H9 (cell line): ENCODE results near the gene NEURL1. TPM values are rescaled to one million over a fixed set of nuclear protein-coding genes. Genes with fewer than 3 reads are reported as not detected.

Source experiments
- DNase-seq: peaks from one replicate; pipeline ENCODE4 v3.0.0-alpha.2; 2017
- H2AFZ ChIP-seq: one replicate; pipeline ENCODE4 v1.6.1; 2013; ENCODE audit warnings: mild to moderate bottlenecking, low read length, control low read depth, moderate library complexity
- H2AK5ac ChIP-seq: 2 replicates; pipeline ENCODE4 v1.6.1; 2013; ENCODE audit warnings: low read length, control low read depth, mixed read lengths; ENCODE audit not compliant: insufficient read length
- H2BK120ac ChIP-seq: one replicate; pipeline ENCODE4 v1.6.1; 2013; ENCODE audit warnings: low read depth, mild to moderate bottlenecking, low read length, control low read depth, inconsistent platforms; ENCODE audit not compliant: poor library complexity, severe bottlenecking
- H2BK12ac ChIP-seq: 2 replicates; pipeline ENCODE4 v1.6.1; 2013; ENCODE audit warnings: low read length, control low read depth, mixed read lengths, low read depth; ENCODE audit not compliant: insufficient read length
- H2BK15ac ChIP-seq: 2 replicates; pipeline ENCODE4 v1.6.1; 2013; ENCODE audit warnings: low read depth, low read length, control low read depth
- H2BK20ac ChIP-seq: one replicate; pipeline ENCODE4 v1.6.1; 2013; ENCODE audit warnings: low read depth, mild to moderate bottlenecking, low read length, control low read depth, inconsistent platforms; ENCODE audit not compliant: poor library complexity, severe bottlenecking
- H2BK5ac ChIP-seq: 2 replicates; pipeline ENCODE4 v1.6.1; 2013; ENCODE audit warnings: low read length, control low read depth, mixed read lengths; ENCODE audit not compliant: insufficient read length
- H3K14ac ChIP-seq: 2 replicates; pipeline ENCODE4 v1.6.1; 2013; ENCODE audit warnings: low read length, control low read depth; ENCODE audit not compliant: insufficient read depth
- H3K18ac ChIP-seq: 2 replicates; pipeline ENCODE4 v1.6.1; 2013; ENCODE audit warnings: low read depth, mild to moderate bottlenecking, mixed read lengths, low read length, control low read depth; ENCODE audit not compliant: insufficient read length
- H3K23ac ChIP-seq: 2 replicates; pipeline ENCODE4 v1.6.1; 2013; ENCODE audit warnings: low read length, control low read depth, mixed read lengths, low read depth; ENCODE audit not compliant: insufficient read length
- H3K23me2 ChIP-seq: 2 replicates; pipeline ENCODE4 v1.6.1; 2013; ENCODE audit warnings: low read depth, mild to moderate bottlenecking, mixed read lengths, low read length, control low read depth; ENCODE audit not compliant: insufficient read length, poor library complexity, severe bottlenecking
- H3K27ac ChIP-seq: 2 replicates; pipeline ENCODE4 v1.5.1; 2013; ENCODE audit warnings: low read length, control low read depth, mixed read lengths, low read depth; ENCODE audit not compliant: insufficient read length
- H3K27me3 ChIP-seq: 2 replicates; pipeline ENCODE4 v1.6.1; 2013; ENCODE audit warnings: low read length, control low read depth, inconsistent platforms; ENCODE audit not compliant: insufficient read depth
- H3K4ac ChIP-seq: 2 replicates; pipeline ENCODE4 v1.6.1; 2013; ENCODE audit warnings: low read depth, mild to moderate bottlenecking, control low read depth, inconsistent platforms, low read length, moderate library complexity
- H3K4me1 ChIP-seq: 2 replicates; pipeline ENCODE4 v1.6.1; 2013; ENCODE audit warnings: low read length, control low read depth, inconsistent platforms; ENCODE audit not compliant: insufficient read depth
- H3K4me2 ChIP-seq: 2 replicates; pipeline ENCODE4 v1.6.1; 2013; ENCODE audit warnings: low read length, control low read depth, mixed read lengths; ENCODE audit not compliant: insufficient read length, insufficient read depth
- H3K56ac ChIP-seq: 2 replicates; pipeline ENCODE4 v1.6.1; 2013; ENCODE audit warnings: low read depth, mild to moderate bottlenecking, mixed read lengths, low read length, control low read depth; ENCODE audit not compliant: insufficient read length
- H3K79me1 ChIP-seq: 2 replicates; pipeline ENCODE4 v1.6.1; 2013; ENCODE audit warnings: low read depth, mild to moderate bottlenecking, moderate library complexity, low read length, control low read depth, inconsistent platforms; ENCODE audit not compliant: insufficient read depth, poor library complexity, severe bottlenecking
- H3K79me2 ChIP-seq: 2 replicates; pipeline ENCODE4 v1.6.1; 2013; ENCODE audit warnings: low read length, control low read depth, inconsistent platforms; ENCODE audit not compliant: insufficient read depth
- H3K9ac ChIP-seq: 2 replicates; pipeline ENCODE4 v1.6.1; 2013; ENCODE audit warnings: low read length, control low read depth, mixed read lengths; ENCODE audit not compliant: insufficient read length; ENCODE audit errors: extremely low read depth
- H3K9me3 ChIP-seq: one replicate; pipeline ENCODE4 v1.6.1; 2013; ENCODE audit warnings: low read depth, low read length, inconsistent platforms; ENCODE audit not compliant: control insufficient read depth
- H3T11ph ChIP-seq: one replicate; pipeline ENCODE4 v1.6.1; 2013; ENCODE audit warnings: mild to moderate bottlenecking, low read length, control low read depth, inconsistent platforms
- H4K20me1 ChIP-seq: one replicate; pipeline ENCODE4 v1.6.1; 2013; ENCODE audit not compliant: control insufficient read depth, insufficient read length, insufficient read depth
- H4K5ac ChIP-seq: 2 replicates; pipeline ENCODE4 v1.6.1; 2013; ENCODE audit warnings: low read depth, mild to moderate bottlenecking, mixed read lengths, low read length, control low read depth; ENCODE audit not compliant: insufficient read length
- H4K8ac ChIP-seq: replicated peaks from 2 replicates; pipeline ENCODE4 v1.6.1; 2013; ENCODE audit warnings: low read length, control low read depth, mixed read lengths, low read depth; ENCODE audit not compliant: insufficient read length
- H4K91ac ChIP-seq: 2 replicates; pipeline ENCODE4 v1.6.1; 2013; ENCODE audit warnings: low read depth, mild to moderate bottlenecking, moderate library complexity, mixed read lengths, low read length, control low read depth; ENCODE audit not compliant: insufficient read length
- H3K27ac Mint-ChIP-seq, 3 experiments: 2 replicates in 2 of 3; 3 replicates in 1 of 3; pipeline ENCODE4 v1.8.0; 2020 to 2021; ENCODE audit warnings: mixed read lengths in 3 of 3, mild to moderate bottlenecking in 1 of 3, moderate library complexity in 1 of 3
- H3K27me3 Mint-ChIP-seq: 2 replicates; pipeline ENCODE4 v1.8.0; 2021; ENCODE audit warnings: low read depth, mild to moderate bottlenecking, moderate library complexity, mixed read lengths
- H3K36me3 Mint-ChIP-seq, 3 experiments: 2 replicates in 2 of 3; 3 replicates in 1 of 3; pipeline ENCODE4 v1.8.0; 2020 to 2021; ENCODE audit warnings: low read depth in 3 of 3, mixed read lengths in 3 of 3; ENCODE audit not compliant: insufficient read depth in 1 of 3
- H3K4me1 Mint-ChIP-seq, 2 experiments: 2 replicates each; pipeline ENCODE4 v1.8.0; 2020; ENCODE audit warnings: mixed read lengths in 2 of 2
- H3K4me3 Mint-ChIP-seq, 2 experiments: 2 replicates in 1 of 2; 3 replicates in 1 of 2; pipeline ENCODE4 v1.8.0; 2020 to 2021; ENCODE audit warnings: mild to moderate bottlenecking in 2 of 2, mixed read lengths in 2 of 2, moderate library complexity in 1 of 2
- H3K9me3 Mint-ChIP-seq, 2 experiments: 2 replicates in 1 of 2; 3 replicates in 1 of 2; pipeline ENCODE4 v1.8.0; 2020; ENCODE audit warnings: mild to moderate bottlenecking in 2 of 2, mixed read lengths in 2 of 2, moderate library complexity in 1 of 2
- WGBS: extraction: QIAGEN DNeasy Blood & Tissue Kit; methylation state at CpG from one replicate; pipeline ENCODE4 v1.1.7; 2013; ENCODE audit warnings: missing lambda C conversion rate, low lambda C conversion rate, mixed read lengths; ENCODE audit not compliant: insufficient read length; ENCODE audit errors: extremely low coverage; 5-methylcytosine and 5-hydroxymethylcytosine counted together
- total RNA-seq: library from RNA; stranded (reverse); gene quantifications from 2 replicates; pipeline ENCODE4 v1.2.1, GENCODE V29; 2021
- TF ChIP-seq, protein P1 (sequence below): fragments of 200-600 bp; sonication (generic); conservative IDR thresholded peaks from 3 replicates; pipeline ENCODE4 v1.8.0; 2021; ENCODE audit warnings: antibody characterized with exemption, mild to moderate bottlenecking

The NEURL1 gene
- total RNA-seq, 1 experiment from 2014 or later = 1.2 TPM

DNA sequence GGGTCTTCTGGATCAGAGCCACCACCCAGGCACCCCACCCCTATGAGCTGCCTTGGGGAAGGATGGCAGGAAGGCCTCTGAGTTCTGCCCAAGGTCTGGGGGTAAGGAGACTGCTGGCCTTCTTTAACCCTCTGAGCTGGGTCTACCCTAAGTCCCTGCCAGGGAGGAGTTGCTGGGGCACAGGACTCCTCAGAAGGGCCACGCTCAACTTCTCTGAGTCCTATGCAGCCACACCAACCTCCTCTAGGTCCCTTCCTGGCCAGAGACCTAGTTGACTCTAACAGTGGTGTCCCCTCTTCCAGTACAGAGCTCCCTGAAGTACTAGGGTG, 2.6 kb upstream of the NEURL1 start:
- no peak overlapping the region for H4K5ac ChIP-seq
- H4K20me1 ChIP-seq = no peaks in the 10 kb centered on the region
- H3K79me2 ChIP-seq = no peaks in the 10 kb centered on the region
- H2BK15ac ChIP-seq = no peak overlapping the region
- no peak overlapping the region for H2BK20ac ChIP-seq
- H4K91ac ChIP-seq = no peak overlapping the region
- H3K9me3 Mint-ChIP-seq = no peaks in the 10 kb centered on the region
- no peak overlapping the region for H3K27ac ChIP-seq
- peaks cover 20 to 21% of the 10 kb centered on the region in 2 experiments for H3K4me1 Mint-ChIP-seq
- no peak overlapping the region for H3K4ac ChIP-seq
- no peak overlapping the region for H3K14ac ChIP-seq
- no peaks in the 10 kb centered on the region for H3K9me3 ChIP-seq
- no peak overlapping the region for H2AFZ ChIP-seq
- no peak overlapping the region for H3K4me2 ChIP-seq
- no peaks in the 10 kb centered on the region for H3K36me3 Mint-ChIP-seq
- H3K9ac ChIP-seq = no peak overlapping the region
- H3K27ac Mint-ChIP-seq = no peak overlapping the region; a peak in 1 of 7 replicates
- H2BK120ac ChIP-seq = no peak overlapping the region
- peaks cover 48% of the 10 kb centered on the region for H3K27me3 Mint-ChIP-seq
- peaks cover 4% of the 10 kb centered on the region for H3K23me2 ChIP-seq
- no CpG with 5 or more reads among the region's 1 CpG for WGBS
- H3K27me3 ChIP-seq = peaks cover 10% of the 10 kb centered on the region; the same call in 1 of the 2 replicates
- no peak overlapping the region for H3T11ph ChIP-seq
- no peak overlapping the region for H4K8ac ChIP-seq
- no peak for DNase-seq
- no peak overlapping the region for H3K23ac ChIP-seq
- no peaks in the 10 kb centered on the region for H3K79me1 ChIP-seq
- H2AK5ac ChIP-seq = no peak overlapping the region
- H3K56ac ChIP-seq = no peak overlapping the region
- no peak overlapping the region for H2BK5ac ChIP-seq
- no peak overlapping the region for H3K18ac ChIP-seq
- H3K4me1 ChIP-seq = no peaks in the 10 kb centered on the region; the same call in 1 of the 2 replicates
- H3K4me3 Mint-ChIP-seq = no peak overlapping the region
- no peak overlapping the region for H2BK12ac ChIP-seq
- TF ChIP-seq, protein P1, sequence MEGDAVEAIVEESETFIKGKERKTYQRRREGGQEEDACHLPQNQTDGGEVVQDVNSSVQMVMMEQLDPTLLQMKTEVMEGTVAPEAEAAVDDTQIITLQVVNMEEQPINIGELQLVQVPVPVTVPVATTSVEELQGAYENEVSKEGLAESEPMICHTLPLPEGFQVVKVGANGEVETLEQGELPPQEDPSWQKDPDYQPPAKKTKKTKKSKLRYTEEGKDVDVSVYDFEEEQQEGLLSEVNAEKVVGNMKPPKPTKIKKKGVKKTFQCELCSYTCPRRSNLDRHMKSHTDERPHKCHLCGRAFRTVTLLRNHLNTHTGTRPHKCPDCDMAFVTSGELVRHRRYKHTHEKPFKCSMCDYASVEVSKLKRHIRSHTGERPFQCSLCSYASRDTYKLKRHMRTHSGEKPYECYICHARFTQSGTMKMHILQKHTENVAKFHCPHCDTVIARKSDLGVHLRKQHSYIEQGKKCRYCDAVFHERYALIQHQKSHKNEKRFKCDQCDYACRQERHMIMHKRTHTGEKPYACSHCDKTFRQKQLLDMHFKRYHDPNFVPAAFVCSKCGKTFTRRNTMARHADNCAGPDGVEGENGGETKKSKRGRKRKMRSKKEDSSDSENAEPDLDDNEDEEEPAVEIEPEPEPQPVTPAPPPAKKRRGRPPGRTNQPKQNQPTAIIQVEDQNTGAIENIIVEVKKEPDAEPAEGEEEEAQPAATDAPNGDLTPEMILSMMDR = no peak
